ENCODE measurements around the gene CDH11.

The CDH11 gene

DNA sequence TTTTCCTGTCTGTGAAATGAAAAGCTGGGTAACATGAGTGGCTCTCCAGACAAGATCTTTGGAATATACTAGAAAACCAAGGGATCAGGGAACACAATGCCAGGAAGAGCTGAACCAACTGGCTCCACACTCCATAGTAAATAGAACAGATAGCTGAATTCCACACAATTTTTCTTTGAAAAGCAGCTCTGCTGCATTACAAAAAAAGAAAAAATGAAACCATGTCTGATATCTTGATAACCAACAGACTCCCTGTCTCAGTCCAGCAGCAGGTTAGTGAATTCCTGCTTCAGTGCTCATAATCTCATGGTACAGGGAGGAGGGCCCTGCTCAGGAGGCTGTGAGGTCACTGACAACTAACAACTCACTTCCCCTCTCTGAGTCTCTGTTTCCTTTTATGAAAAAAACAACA is 97.1 kb downstream of the CDH11 start:
- DNase-seq (ENCODE audit: low read depth in 3 of 3), result no peak

DNA sequence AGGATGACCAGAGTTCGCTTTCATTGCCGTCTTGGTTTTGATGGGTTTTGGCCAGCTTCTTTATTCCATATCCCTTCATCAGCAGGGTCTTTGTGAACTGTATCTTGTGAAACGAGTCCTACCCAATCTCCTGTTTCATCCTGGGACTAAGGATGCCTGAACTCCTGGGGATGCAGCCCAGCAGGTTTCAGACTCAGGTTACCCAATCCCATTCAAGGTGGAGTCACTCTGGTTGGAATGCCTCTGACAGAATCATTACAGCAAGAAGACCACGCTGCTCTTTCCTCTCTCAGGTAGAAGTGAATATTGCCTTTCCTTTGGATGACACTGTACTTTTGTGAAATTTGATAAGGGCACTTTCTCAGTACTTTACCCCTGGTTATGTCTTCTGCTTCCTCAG is 98.1 kb downstream of the CDH11 start:
- no peak for DNase-seq (ENCODE audit: low read depth in 3 of 3)

- no peak for DNase-seq (ENCODE audit: low read depth in 3 of 3)
These were observed 99.8 kb downstream of the CDH11 start for GRCh38 chr16:65021852-65022595.

DNA sequence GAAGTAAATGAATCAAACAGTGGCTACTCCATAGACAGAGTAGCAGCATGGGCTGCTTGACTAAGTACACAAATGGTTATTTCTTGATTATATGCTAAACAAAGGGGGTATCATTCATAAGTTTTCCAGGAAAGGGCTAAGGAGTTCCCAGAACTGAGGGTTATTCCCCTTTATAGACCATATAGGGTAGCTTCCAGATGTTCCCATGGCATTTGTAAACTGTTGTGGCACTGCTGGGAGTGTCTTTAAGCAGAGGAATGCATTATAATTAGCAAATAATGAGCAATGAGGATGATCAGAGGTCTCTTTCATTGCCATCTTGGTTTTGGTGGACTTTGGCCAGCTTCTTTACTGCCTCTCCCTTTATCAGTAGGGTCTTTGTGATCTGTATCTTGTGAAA is 105.1 kb downstream of the CDH11 start:
- no peak for DNase-seq (ENCODE audit: low read depth in 3 of 3)

- no peak for DNase-seq (ENCODE audit: low read depth in 3 of 3)
These were observed 106.3 kb downstream of the CDH11 start for GRCh38 chr16:65015599-65015998.

GRCh38 chr16:65012357-65012756 is 109.5 kb downstream of the CDH11 start:
- no peak for DNase-seq (ENCODE audit: low read depth in 3 of 3)

GRCh38 chr16:65010125-65010524 is 111.7 kb downstream of the CDH11 start:
- no peak for DNase-seq (ENCODE audit: low read depth in 3 of 3)

DNA sequence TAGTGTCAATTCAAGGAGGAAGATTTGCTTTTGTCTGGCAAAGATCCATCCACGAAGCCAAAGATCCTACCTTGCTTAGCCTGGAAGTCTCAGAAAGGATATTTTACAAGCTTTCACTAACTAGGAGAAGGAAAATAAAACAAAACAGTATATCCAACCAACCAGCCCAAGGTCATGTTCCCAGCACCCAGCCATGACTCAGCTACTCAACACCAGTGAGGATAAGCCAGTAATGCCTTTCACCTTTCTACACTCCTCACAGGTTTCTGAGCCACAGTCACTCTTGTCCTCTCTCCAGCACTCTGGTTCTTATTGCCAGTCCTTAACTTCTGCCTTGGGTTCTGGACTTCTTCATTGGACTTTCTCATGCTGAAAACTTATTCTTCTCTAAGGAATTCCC is 116.2 kb downstream of the CDH11 start:
- DNase-seq (ENCODE audit: low read depth in 3 of 3), result no peak

DNA sequence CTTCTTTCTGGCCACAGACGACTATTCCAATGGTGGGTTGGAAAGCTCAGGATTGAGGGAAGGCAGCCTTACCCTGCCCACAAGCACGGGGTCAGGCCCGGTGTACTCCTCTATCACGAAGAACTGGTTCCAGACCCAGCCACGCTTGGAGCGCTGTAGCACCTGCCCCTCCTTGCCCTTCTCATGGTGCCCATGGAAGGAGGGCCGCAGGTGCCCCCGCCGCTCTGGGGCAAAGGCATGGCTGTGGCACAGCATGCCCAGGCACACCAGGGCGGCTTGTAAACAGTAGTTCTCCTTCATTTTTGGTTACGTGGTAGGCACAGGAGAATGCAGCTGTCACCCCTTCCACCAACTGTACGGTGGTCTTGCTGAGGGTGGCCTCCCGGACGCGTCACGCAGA is 117.3 kb downstream of the CDH11 start:
- no peak for DNase-seq (ENCODE audit: low read depth in 3 of 3)

- DNase-seq (ENCODE audit: low read depth in 3 of 3), result no peak
These were observed 118.2 kb downstream of the CDH11 start for GRCh38 chr16:65003621-65004020.

DNA sequence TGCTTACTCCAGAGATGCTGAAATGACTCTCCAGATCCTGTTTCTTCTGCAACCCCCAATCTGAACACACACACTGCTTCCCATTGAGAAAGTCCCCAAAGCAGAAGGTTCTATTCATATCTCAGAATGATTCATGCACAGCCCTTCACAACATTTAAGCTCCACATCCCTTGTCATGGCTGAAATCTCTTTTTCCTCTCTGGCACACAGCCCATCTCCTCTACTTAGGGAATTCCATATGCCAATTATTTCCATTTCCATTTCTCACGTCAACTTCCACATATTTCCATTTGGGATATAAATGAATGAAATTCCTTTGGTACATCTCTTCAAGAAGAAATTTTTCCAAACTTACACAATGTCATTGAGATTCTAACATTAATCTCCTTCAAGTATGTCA is 119.6 kb downstream of the CDH11 start:
- DNase-seq (ENCODE audit: low read depth in 3 of 3), result no peak

DNA sequence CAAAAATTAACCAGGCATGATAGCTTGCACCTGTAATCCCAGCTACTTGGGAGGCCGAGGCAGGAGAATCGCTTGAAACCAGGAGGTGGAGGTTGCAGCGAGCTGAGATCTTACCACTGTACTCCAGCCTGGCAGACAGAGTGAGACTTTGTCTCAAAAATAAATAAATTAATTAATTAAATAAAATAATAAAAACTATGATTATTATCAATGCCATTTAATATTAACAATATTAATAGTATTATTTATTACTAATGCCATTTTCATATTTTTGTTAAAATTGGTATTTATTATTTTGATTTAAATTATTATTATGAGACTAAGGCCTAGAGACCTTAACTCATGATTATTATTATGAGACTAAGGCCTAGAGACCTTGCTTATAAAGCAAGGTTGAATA is 121.2 kb downstream of the CDH11 start:
- DNase-seq (ENCODE audit: low read depth in 3 of 3), result no peak

GRCh38 chr16:64997751-64998150 is 124.1 kb downstream of the CDH11 start:
- no peak for DNase-seq (ENCODE audit: low read depth in 3 of 3)

GRCh38 chr16:64997121-64997520 is 124.7 kb downstream of the CDH11 start:
- no peak for DNase-seq (ENCODE audit: low read depth in 3 of 3)

- no peak for DNase-seq (ENCODE audit: low read depth in 3 of 3)
These were observed 125.2 kb downstream of the CDH11 start for GRCh38 chr16:64996641-64997040.

DNA sequence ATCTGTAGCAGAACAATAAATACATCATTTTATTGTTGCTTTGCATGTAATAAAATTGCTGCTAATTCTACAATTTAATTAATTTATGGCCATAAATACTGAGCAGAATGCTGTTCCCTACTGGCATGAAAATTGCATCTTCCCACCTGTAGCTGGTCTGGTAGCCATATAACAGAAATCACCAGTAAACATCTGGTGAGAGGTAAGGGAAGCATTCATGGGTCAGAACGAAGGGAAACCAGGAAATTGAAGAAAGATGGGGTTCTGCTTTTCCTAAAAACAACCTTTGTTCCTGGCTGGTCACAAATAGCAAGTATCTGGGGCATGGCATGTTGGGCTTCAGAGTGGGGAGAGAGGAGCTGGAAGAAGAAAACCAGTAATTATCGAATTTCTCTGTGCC is 128.4 kb downstream of the CDH11 start:
- DNase-seq (ENCODE audit: low read depth in 3 of 3), result no peak

DNA sequence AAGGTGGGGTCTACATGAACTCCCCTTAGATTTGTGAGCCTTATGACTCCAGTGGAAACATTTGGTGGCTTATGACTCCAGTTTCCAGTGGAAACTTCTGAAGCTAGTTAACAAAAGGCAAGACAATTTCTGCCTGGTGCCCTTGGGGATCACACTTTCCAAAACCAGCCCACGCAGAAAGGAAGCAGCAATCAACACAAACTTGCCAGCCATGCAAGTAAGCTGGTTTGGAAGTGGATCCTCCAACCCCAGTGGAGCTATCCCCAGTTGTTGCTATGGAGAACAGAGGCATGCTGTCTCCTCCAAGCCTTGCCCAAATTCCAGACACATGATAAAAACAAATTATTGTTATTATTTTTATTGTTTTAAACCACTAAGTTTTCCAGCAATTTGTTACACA is 130.9 kb downstream of the CDH11 start:
- no peak for DNase-seq (ENCODE audit: low read depth in 3 of 3)

- DNase-seq (ENCODE audit: low read depth in 3 of 3), result no peak
These were observed 131.8 kb downstream of the CDH11 start for GRCh38 chr16:64990101-64990500.

DNA sequence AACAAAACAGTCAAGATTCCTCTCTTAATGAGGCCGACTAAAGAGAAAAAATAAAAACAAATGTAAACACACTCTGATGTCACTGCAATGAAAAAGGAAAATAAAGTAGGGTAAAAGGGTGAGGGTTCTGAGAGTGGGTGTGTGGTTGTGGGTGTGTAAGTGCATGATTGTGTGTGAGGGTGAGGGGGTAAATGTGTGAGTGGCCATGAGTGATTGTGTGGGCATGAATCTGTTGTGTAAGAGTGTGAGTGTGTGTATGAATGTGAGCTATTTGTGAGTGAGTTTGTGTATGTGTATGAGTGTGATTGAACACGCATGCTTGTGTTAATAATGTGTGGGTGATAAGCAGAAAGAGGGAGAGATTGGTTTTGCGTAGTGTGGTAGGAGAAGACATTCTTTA is 132.8 kb downstream of the CDH11 start:
- DNase-seq (ENCODE audit: low read depth in 3 of 3), result no peak

GRCh38 chr16:64983963-64984362 is 137.9 kb downstream of the CDH11 start:
- no peak for DNase-seq (ENCODE audit: low read depth in 3 of 3)

DNA sequence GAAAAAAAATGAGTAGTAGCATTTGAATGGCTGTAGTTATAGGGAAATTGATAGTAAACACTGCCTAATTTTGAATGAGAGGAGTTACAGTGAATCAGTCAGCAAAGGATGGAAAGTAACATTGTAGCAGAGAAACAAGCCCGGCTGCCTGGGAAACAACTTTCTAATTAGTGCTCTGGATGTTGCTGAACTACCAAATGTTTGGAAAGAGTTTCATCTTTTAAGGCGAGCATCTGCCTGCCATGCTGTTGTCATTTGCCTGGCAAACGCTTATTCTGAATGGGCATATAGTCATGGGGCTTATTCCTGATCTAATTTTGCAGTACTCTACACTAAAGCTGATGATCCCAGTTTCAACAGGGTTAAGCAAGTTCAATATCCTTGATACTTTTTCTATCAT is 138.6 kb downstream of the CDH11 start:
- DNase-seq (ENCODE audit: low read depth in 3 of 3), result no peak

- no peak for DNase-seq (ENCODE audit: low read depth in 3 of 3)
These were observed 139.3 kb downstream of the CDH11 start for GRCh38 chr16:64982581-64982980.

DNA sequence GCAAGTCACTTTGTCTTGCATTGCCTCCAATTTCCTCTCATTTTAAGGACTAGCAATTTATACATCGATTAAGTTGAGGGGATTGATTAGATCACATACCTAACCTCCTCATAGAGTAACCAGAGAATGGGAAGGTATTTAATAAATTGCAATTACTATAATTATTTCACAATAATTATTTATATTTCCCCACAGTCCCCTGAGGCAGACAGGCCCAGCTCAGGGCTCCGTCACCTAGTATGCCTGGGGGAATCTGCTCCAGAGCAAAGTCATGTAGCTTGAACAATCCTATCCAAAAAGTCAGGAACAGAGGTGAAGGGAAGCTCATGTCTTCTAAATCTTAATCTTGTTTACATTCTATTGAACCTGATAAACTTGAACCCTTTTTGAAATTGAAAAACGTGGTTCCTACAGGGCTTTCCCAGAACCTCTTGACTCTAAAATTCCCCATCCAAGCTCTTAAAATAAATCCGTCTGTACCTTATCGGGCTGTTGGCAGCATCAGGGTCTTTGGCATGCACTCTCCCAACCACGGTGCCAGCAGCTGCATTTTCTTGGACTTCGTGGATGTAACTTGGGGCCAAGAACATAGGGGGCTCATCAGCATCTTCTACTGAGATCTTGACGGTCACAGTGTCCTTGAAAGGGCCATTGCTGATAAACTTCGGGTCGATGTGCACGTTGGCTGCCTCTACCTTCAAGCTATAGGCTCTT is 140.1 kb downstream of the CDH11 start:
- no peak for DNase-seq (ENCODE audit: low read depth in 3 of 3)
